Measurements from ENCODE around the gene PTGR3. TPM values are rescaled to one million over a fixed set of nuclear protein-coding genes. Genes with fewer than 3 reads are reported as not detected.

Gene PTGR3
- total RNA-seq, 2 donors from 2014 or later, result 25.6 to 32.2 TPM

- no peak for TF ChIP-seq POLR2A (IDR thresholded peaks at IDR 0.05)
- no peaks in the 10 kb centered on the region for H3K27me3 ChIP-seq (replicated peaks; ENCODE audit: insufficient read depth)
- H3K36me3 ChIP-seq, result no peaks in the 10 kb centered on the region
- no peak overlapping the region for H3K27ac ChIP-seq
- no peak for DNase-seq (ENCODE audit: low spot score)
- 89% methylated on average over 17 of the region's 17 CpGs for WGBS
- no peak overlapping the region for H3K4me3 ChIP-seq
- no peaks in the 10 kb centered on the region for H3K4me1 ChIP-seq (replicated peaks)
- no peaks in the 10 kb centered on the region for H3K9me3 ChIP-seq
- intact Hi-C loops (cut with DNase I), result no loop called here
These were observed 21.5 kb upstream of the PTGR3 start for GRCh38 chr18:75230163-75231052.

- no peaks in the 10 kb centered on the region for H3K36me3 ChIP-seq
- WGBS, result 87% methylated on average over 8 of the region's 8 CpGs
- H3K4me1 ChIP-seq (replicated peaks), result no peaks in the 10 kb centered on the region
- TF ChIP-seq, protein P1, sequence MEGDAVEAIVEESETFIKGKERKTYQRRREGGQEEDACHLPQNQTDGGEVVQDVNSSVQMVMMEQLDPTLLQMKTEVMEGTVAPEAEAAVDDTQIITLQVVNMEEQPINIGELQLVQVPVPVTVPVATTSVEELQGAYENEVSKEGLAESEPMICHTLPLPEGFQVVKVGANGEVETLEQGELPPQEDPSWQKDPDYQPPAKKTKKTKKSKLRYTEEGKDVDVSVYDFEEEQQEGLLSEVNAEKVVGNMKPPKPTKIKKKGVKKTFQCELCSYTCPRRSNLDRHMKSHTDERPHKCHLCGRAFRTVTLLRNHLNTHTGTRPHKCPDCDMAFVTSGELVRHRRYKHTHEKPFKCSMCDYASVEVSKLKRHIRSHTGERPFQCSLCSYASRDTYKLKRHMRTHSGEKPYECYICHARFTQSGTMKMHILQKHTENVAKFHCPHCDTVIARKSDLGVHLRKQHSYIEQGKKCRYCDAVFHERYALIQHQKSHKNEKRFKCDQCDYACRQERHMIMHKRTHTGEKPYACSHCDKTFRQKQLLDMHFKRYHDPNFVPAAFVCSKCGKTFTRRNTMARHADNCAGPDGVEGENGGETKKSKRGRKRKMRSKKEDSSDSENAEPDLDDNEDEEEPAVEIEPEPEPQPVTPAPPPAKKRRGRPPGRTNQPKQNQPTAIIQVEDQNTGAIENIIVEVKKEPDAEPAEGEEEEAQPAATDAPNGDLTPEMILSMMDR (IDR thresholded peaks at IDR 0.05), result no peak
- TF ChIP-seq POLR2A (IDR thresholded peaks at IDR 0.05) (no peak), POLR2AphosphoS5 (IDR thresholded peaks at IDR 0.05) (no peak)
- no peaks in the 10 kb centered on the region for H3K27me3 ChIP-seq (replicated peaks; ENCODE audit: insufficient read depth)
- DNase-seq (ENCODE audit: low spot score), result no peak
- H3K4me3 ChIP-seq, result no peak overlapping the region
- intact Hi-C loops (cut with DNase I), result no loop called here
- H3K9me3 ChIP-seq, result no peaks in the 10 kb centered on the region
- H3K27ac ChIP-seq, result no peak overlapping the region
These were observed 20.5 kb upstream of the PTGR3 start for GRCh38 chr18:75229437-75229836.

GRCh38 chr18:75228967-75229366, 20.0 kb upstream of the PTGR3 start:
- Histone ChIP-seq H3K27me3 (replicated peaks; ENCODE audit: insufficient read depth) (no peaks in the 10 kb centered on the region), H3K4me1 (replicated peaks) (no peaks in the 10 kb centered on the region), H3K9me3 (no peaks in the 10 kb centered on the region), H3K27ac (no peak overlapping the region), H3K36me3 (no peaks in the 10 kb centered on the region), H3K4me3 (no peak overlapping the region)
- DNase-seq (ENCODE audit: low spot score), result no peak
- WGBS, result 90% methylated on average over 9 of the region's 9 CpGs
- intact Hi-C loops (cut with DNase I), result no loop called here
- TF ChIP-seq POLR2AphosphoS5 (IDR thresholded peaks at IDR 0.05) (no peak), POLR2A (IDR thresholded peaks at IDR 0.05) (no peak)
- TF ChIP-seq, protein P1 (IDR thresholded peaks at IDR 0.05), result no peak

DNA sequence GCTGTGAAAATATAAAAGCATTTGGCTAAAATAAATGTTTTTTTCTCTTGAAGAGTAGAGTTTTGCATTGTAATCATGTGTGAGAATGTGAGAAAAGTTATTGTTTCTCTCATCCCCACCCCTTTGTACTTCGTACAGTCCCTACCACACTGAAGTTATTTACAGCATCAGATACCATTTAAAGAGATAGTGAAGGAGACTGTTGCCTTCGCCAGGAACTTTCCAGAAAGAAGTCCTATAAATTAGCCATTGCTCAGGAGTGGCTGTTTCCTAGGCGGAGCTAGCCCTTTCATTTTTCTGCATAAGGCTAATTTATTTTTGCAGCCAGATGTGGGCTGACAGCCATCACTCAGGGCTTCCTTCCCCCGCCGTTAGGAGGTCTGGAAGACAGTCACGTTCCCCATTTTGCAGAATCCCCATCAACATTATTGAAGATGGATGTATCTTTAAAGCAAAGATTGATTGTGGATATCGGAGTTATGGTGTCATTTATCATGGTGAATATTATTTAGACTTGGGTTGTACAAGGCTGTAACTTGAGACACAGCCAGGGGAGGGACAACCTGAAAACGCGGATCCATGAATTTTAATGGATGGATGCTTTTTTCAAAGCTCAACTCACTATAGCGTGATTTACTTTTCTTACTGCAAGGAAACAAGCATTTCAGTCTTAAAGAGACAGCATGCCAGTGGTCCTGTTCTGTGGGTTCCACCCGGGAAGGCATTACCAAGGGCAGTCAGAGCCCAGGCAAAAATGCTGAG, 18.8 kb upstream of the PTGR3 start:
- Histone ChIP-seq H3K27ac (no peak overlapping the region), H3K9me3 (no peaks in the 10 kb centered on the region), H3K4me3 (no peak overlapping the region), H3K27me3 (replicated peaks; ENCODE audit: insufficient read depth) (no peaks in the 10 kb centered on the region), H3K36me3 (no peaks in the 10 kb centered on the region), H3K4me1 (replicated peaks) (no peaks in the 10 kb centered on the region)
- intact Hi-C loops (cut with DNase I), result no loop called here
- 62% methylated on average over 11 of the region's 11 CpGs for WGBS
- TF ChIP-seq POLR2AphosphoS5 (IDR thresholded peaks at IDR 0.05) (no peak), POLR2A (IDR thresholded peaks at IDR 0.05) (no peak)
- TF ChIP-seq, protein P1 (IDR thresholded peaks at IDR 0.05), result no peak
- no peak for DNase-seq (ENCODE audit: low spot score)

- no peaks in the 10 kb centered on the region for H3K4me1 ChIP-seq (replicated peaks)
- no peak overlapping the region for H3K4me3 ChIP-seq
- intact Hi-C loops (cut with DNase I), result no loop called here
- no peak overlapping the region for H3K27ac ChIP-seq
- H3K9me3 ChIP-seq, result no peaks in the 10 kb centered on the region
- TF ChIP-seq POLR2AphosphoS5 (IDR thresholded peaks at IDR 0.05) (no peak), POLR2A (IDR thresholded peaks at IDR 0.05) (no peak)
- TF ChIP-seq, protein P1 (IDR thresholded peaks at IDR 0.05), result no peak
- WGBS, result 61% methylated on average over 5 of the region's 5 CpGs
- no peak for DNase-seq (ENCODE audit: low spot score)
- no peaks in the 10 kb centered on the region for H3K36me3 ChIP-seq
- H3K27me3 ChIP-seq (replicated peaks; ENCODE audit: insufficient read depth), result no peaks in the 10 kb centered on the region
These were observed 18.0 kb upstream of the PTGR3 start for GRCh38 chr18:75226956-75227316.
